Neutrophil (primary cell): ENCODE measurements around the gene ZNF235.
"Not testable (repeated sequence)": the region's sequence is repeated elsewhere in the genome, so short reads cannot be mapped to it uniquely, and the experiment has no call there.

Experiments
- H3K27ac ChIP-seq: fragments of 200-600 bp; sonication (generic); 2 replicates; pipeline ENCODE4 v1.5.1; 2016; ENCODE audit warnings: mild to moderate bottlenecking, moderate library complexity
- H3K27me3 ChIP-seq: fragments of 200-600 bp; sonication (generic); 2 replicates; pipeline ENCODE4 v1.6.0; 2016; ENCODE audit warnings: mild to moderate bottlenecking
- H3K36me3 ChIP-seq: fragments of 200-600 bp; sonication (generic); 2 replicates; pipeline ENCODE4 v1.5.1; 2017
- H3K4me1 ChIP-seq, 2 experiments: fragments of 200-600 bp in 1 of 2; sonication (generic) in 1 of 2; 1 replicate in 1 of 2; 2 replicates in 1 of 2; pipeline versions ENCODE4 v1.5.1 to v1.6.1; 2013 to 2016; ENCODE audit warnings: low read depth in 1 of 2, low read length in 1 of 2, mild to moderate bottlenecking in 1 of 2, moderate library complexity in 1 of 2; ENCODE audit not compliant: control insufficient read depth in 1 of 2, insufficient read depth in 1 of 2
- H3K4me3 ChIP-seq, 2 experiments: fragments of 200-600 bp in 1 of 2; sonication (generic) in 1 of 2; 1 replicate in 1 of 2; 2 replicates in 1 of 2; pipeline ENCODE4 v1.5.1; 2013 to 2016; ENCODE audit warnings: low read depth in 1 of 2, low read length in 1 of 2, mild to moderate bottlenecking in 1 of 2, moderate library complexity in 1 of 2
- H3K9me3 ChIP-seq: fragments of 200-600 bp; sonication (generic); 2 replicates; pipeline ENCODE4 v1.5.1; 2016
- TF ChIP-seq, protein P1 (sequence below): fragments of 200-600 bp; sonication (generic); IDR thresholded peaks from 2 replicates; pipeline ENCODE4 v1.5.1; 2016; ENCODE audit warnings: antibody characterized with exemption

Gene ZNF235

DNA sequence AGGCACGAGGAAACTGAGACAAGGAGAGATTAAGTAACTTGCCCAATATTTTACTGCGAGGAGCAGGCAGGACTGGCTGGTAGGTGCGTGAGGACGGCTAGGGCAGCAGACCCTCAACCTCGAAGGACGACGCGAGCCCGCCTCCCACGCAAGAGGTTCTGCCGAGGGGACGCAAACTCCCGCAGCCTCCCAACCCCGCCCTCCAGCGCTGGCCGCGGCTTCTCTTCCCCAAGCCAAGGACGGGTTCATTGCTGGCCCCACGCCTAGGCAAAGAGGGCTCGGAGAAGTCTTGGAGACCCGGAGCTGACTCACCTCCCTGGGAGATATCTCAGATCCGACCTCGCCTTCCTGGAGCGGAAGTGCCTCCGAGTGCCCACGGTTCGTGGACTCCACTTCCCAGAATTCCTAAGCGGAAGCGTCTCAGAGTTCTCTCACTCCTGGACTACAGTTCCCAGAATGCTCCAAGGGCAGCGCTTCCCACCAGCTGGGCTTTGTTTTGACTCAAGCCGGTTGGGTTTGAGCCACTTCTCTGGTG, at the start of gene ZNF235:
ZNF235 (minus strand) TSS at position 367 of the 535 bp plus-strand sequence. CDS start 1,621 bp downstream, outside the sequence.
- H3K27ac ChIP-seq = no peak within 1 kb of the TSS
- H3K36me3 ChIP-seq = peaks cover 6% of the 10 kb centered on the region

GRCh38 chr19:44346556-44346955, 41.7 kb upstream of the ZNF235 start:
- Histone ChIP-seq H3K4me3 (no peak overlapping the region), H3K27ac (no peak overlapping the region), H3K4me1 (no peaks in the 10 kb centered on the region), H3K9me3 (peaks cover 10% of the 10 kb centered on the region), H3K27me3 (no peaks in the 10 kb centered on the region), H3K36me3 (no peaks in the 10 kb centered on the region)
- TF ChIP-seq, protein P1, sequence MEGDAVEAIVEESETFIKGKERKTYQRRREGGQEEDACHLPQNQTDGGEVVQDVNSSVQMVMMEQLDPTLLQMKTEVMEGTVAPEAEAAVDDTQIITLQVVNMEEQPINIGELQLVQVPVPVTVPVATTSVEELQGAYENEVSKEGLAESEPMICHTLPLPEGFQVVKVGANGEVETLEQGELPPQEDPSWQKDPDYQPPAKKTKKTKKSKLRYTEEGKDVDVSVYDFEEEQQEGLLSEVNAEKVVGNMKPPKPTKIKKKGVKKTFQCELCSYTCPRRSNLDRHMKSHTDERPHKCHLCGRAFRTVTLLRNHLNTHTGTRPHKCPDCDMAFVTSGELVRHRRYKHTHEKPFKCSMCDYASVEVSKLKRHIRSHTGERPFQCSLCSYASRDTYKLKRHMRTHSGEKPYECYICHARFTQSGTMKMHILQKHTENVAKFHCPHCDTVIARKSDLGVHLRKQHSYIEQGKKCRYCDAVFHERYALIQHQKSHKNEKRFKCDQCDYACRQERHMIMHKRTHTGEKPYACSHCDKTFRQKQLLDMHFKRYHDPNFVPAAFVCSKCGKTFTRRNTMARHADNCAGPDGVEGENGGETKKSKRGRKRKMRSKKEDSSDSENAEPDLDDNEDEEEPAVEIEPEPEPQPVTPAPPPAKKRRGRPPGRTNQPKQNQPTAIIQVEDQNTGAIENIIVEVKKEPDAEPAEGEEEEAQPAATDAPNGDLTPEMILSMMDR = no peak

More for the DNA sequence above, at the start of gene ZNF235:
- H3K4me3 ChIP-seq = peak within 1 kb of the TSS; percentile 62 to 80
- no peaks in the 10 kb centered on the region for H3K27me3 ChIP-seq
- TF ChIP-seq, protein P1 = no peak
- peaks cover 18% of the 10 kb centered on the region for H3K9me3 ChIP-seq
- peaks cover 4 to 11% of the 10 kb centered on the region in 2 experiments for H3K4me1 ChIP-seq

DNA sequence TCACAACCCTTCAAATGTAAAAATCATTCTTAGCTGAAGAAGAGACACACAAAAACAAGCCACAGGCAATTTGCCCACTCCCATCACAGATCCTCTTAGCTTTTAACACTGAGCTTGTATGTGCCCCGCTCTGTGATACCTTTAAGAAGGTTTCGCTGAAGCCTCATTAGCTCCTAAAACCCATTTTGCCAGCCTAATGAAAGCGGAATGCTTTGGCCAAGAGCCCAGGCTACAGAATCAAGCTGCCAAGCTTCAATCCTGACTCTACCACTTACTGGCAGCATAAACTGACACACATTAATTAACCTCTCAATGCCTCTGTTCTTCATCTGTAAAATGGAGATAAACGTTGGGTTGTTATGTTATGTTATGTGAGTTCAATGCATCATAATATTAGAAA, 41.1 kb upstream of the ZNF235 start:
- H3K9me3 ChIP-seq = peaks cover 10% of the 10 kb centered on the region
- TF ChIP-seq, protein P1 = no peak

GRCh38 chr19:44344255-44344654, 39.4 kb upstream of the ZNF235 start:
- Histone ChIP-seq H3K9me3 (peaks cover 10% of the 10 kb centered on the region), H3K36me3 (no peaks in the 10 kb centered on the region)

More for the DNA sequence above, 41.1 kb upstream of the ZNF235 start:
- H3K27me3 ChIP-seq = no peaks in the 10 kb centered on the region
- no peak overlapping the region for H3K4me3 ChIP-seq
- H3K36me3 ChIP-seq = no peaks in the 10 kb centered on the region
- H3K4me1 ChIP-seq = no peaks in the 10 kb centered on the region
- H3K27ac ChIP-seq = no peak overlapping the region

DNA sequence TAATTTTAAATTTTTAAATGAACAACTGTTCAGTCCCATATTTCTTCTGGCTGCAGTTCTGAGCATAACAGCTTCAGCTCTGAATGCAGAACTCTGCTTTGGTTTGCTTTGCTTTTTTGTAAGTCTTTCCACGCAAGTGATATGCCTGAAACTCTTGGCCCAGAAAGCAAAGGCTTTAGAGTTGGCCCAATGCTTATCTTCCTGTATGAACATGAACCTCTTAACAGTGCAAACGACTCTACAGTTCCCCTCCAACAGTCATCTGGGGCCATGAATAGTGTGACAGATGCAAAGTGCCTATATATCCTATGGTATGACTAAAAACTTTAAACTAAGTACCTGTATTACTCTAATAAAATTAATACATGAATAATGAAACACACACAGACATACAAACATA, 37.0 kb upstream of the ZNF235 start:
- Histone ChIP-seq H3K9me3 (no peaks in the 10 kb centered on the region), H3K27ac (no peak overlapping the region), H3K4me1 (no peaks in the 10 kb centered on the region), H3K27me3 (no peaks in the 10 kb centered on the region), H3K36me3 (no peaks in the 10 kb centered on the region), H3K4me3 (no peak overlapping the region)
- TF ChIP-seq, protein P1 = no peak

More at GRCh38 chr19:44344255-44344654, 39.4 kb upstream of the ZNF235 start:
- TF ChIP-seq, protein P1 = no peak
- H3K4me1 ChIP-seq = no peaks in the 10 kb centered on the region
- H3K4me3 ChIP-seq = no peak overlapping the region
- no peaks in the 10 kb centered on the region for H3K27me3 ChIP-seq
- no peak overlapping the region for H3K27ac ChIP-seq

DNA sequence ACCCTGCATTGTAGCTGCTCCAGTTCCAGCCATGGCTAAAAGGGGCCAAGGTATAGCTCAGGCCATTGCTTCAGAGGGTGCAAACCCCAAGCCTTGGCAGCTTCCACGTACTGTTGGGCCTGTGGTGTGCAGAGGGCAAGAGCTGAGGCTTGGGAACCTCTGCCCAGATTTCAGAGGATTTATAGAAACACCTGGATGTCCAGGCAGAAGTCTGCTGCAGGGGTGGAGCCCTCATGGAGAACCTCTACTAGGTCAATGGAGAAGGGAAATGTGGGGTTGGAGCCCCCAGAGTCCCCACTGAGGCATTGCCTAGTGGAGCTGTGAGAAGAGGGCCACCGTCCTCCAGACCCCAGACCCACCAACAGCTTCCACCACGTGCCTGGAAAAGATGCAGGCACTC, 29.8 kb upstream of the ZNF235 start:
- not testable (repeated sequence) for H3K36me3 ChIP-seq

More for the DNA sequence above, 29.8 kb upstream of the ZNF235 start:
- H3K4me3 ChIP-seq, H3K27me3 ChIP-seq, H3K4me1 ChIP-seq, H3K27ac ChIP-seq, H3K9me3 ChIP-seq: not testable (repeated sequence)
